LoVo (cell line): ENCODE data around the gene OR10D3.
"Not testable (repeated sequence)": the region's sequence is repeated elsewhere in the genome, so short reads cannot be mapped to it uniquely, and the experiment has no call there.

ENCODE experiments used
- DNase-seq: peaks from one replicate; pipeline ENCODE4 v3.0.0-alpha.2; 2016; ENCODE audit warnings: low spot score

The OR10D3 gene

GRCh38 chr11:124183068-124183467 is at the start of gene OR10D3:
OR10D3 (plus strand) TSS chr11:124183345; CDS start chr11:124185270, 1,925 bp downstream.
- DNase-seq, result no peak

- DNase-seq, result no peak
Measured at GRCh38 chr11:124143034-124143433, 40.1 kb upstream of the OR10D3 start.

GRCh38 chr11:124147951-124148350 is 35.2 kb upstream of the OR10D3 start:
- no peak for DNase-seq

- no peak for DNase-seq
Measured at GRCh38 chr11:124150684-124151083, 32.5 kb upstream of the OR10D3 start.

- no peak for DNase-seq
Measured at GRCh38 chr11:124152770-124153407, 30.3 kb upstream of the OR10D3 start.

GRCh38 chr11:124153821-124154220 is 29.3 kb upstream of the OR10D3 start:
- DNase-seq, result no peak

- no peak for DNase-seq
Measured at GRCh38 chr11:124159481-124159880, 23.7 kb upstream of the OR10D3 start.

- DNase-seq, result no peak
Measured at GRCh38 chr11:124160986-124161385, 22.2 kb upstream of the OR10D3 start.

GRCh38 chr11:124167826-124168231 is 15.3 kb upstream of the OR10D3 start:
- DNase-seq, result no peak

GRCh38 chr11:124168796-124169195 is 14.3 kb upstream of the OR10D3 start:
- no peak for DNase-seq

- not testable (repeated sequence) for DNase-seq
Measured at GRCh38 chr11:124170315-124170714, 12.8 kb upstream of the OR10D3 start.

- DNase-seq, result no peak
Measured at GRCh38 chr11:124170801-124171586, 12.2 kb upstream of the OR10D3 start.

GRCh38 chr11:124172101-124172500 is 11.0 kb upstream of the OR10D3 start:
- DNase-seq, result no peak

- DNase-seq, result no peak
Measured at GRCh38 chr11:124172599-124172998, 10.5 kb upstream of the OR10D3 start.

- DNase-seq, result no peak
Measured at GRCh38 chr11:124174001-124174583, 9.1 kb upstream of the OR10D3 start.

GRCh38 chr11:124176925-124177715 is 6.0 kb upstream of the OR10D3 start:
- no peak for DNase-seq

- DNase-seq, result no peak
Measured at GRCh38 chr11:124179310-124179709, 3.8 kb upstream of the OR10D3 start.

- DNase-seq, result no peak
Measured at GRCh38 chr11:124190298-124191139, 7.4 kb downstream of the OR10D3 start.

- DNase-seq, result no peak
Measured at GRCh38 chr11:124193221-124194010, 10.3 kb downstream of the OR10D3 start.
